GM19099 (cell line): ENCODE measurements around the gene ARMS2.

ENCODE experiments used
- POLR2A ChIP-seq: IDR thresholded peaks from 3 replicates; pipeline ENCODE4 v1.6.1; 2011; ENCODE audit warnings: low read depth; ENCODE audit not compliant: insufficient read length; ENCODE audit errors: extremely low read depth

Gene ARMS2, protein sequence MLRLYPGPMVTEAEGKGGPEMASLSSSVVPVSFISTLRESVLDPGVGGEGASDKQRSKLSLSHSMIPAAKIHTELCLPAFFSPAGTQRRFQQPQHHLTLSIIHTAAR

GRCh38 chr10:122454603-122455080 is at the start of gene ARMS2:
Gene ARMS2, plus strand, starts transcription at chr10:122454653. Its CDS starts 75 bp downstream, at chr10:122454728.
- TF ChIP-seq POLR2A: no peak

DNA sequence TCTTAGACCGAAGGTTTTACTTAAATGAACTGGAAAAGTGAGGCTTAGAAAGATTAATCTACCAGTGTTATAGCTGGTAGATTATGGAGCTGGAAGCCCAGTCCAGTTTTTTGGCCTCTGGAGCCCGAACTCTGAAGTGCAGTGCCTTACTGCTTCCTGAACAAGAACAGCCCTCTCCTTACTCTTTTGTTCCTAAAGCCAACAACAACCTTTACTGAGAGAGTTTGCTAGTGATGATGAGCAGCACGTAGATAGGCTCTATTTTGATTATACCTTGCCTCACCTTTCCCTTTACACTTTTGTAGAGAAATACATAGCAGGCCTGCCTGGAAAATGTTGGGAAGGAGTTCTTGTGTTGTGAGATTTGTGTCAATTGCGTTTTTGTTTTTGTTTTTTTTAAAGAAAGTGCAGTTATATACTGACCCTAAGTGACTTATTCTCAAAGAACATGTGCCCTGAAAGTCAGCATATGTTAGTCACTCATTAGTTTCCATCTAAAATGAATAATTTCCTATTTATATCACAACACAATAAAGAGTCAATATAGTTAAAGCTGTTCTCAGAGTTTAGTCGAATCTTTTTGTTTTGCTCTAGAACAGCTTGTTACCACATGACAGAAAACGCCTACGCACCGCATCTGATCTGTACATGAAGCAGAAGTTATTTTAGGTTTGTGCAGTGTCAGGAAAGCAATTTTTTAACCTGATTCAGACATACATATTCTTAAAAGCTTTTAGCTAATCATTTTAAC is 46.9 kb upstream of the ARMS2 start:
- no peak for TF ChIP-seq POLR2A

- no peak for TF ChIP-seq POLR2A
Measured at GRCh38 chr10:122413327-122413726, 41.1 kb upstream of the ARMS2 start.

DNA sequence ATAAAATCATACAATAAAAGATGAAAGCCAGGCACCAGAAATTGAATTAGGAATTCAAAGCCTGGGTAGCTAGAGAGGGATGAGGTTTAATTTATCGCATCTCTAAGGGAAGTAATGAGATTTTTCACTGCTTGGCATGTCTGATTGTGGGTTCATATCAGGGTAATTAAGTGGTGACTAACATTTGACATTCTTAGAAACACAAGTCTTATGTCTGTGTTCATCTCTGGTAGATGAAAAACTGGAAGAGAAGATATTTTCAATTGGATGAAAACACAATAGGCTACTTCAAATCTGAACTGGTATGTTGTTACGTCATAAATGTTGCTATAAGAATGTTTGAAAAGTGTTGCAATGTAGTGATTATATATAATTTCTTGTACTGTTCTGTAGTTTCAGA is 36.8 kb upstream of the ARMS2 start:
- TF ChIP-seq POLR2A: no peak

DNA sequence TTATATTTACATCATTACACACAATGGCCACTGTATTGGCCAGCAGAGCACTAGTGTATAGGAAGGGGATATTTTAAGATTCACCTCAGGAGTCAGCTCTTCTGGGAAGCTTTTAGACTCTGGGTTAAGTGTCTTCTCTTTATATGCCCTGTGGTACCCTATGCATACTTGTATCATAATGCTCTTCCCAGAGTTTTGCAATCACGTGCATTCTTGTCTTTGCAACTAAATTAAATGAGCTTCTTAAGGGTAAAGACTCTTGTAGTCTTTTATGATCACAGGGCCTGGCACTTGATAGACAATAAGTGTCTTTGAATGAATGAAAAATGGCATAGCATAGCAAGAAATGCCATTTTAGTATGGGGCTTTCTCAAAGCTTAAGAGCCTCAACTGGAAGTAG is 35.4 kb upstream of the ARMS2 start:
- TF ChIP-seq POLR2A: no peak

- no peak for TF ChIP-seq POLR2A
Measured at GRCh38 chr10:122419876-122420623, 34.4 kb upstream of the ARMS2 start.

DNA sequence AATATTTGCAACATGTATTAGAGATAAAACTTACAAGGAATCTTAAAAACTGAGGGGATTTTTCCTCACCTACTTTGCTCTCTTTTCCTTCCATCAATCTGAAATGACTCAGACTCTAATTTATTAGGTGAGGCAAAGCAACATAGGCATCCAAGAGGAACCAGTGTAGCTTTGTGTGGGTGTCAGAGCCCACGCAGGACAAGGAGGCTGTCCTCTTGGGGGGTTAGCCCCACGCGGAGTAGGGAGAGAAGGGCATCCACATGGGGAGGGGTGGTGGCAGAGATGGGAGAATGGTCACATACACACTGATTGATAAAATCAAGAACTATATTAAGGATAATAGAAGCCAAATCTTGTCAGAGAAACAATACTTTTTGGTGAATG is 33.8 kb upstream of the ARMS2 start:
- TF ChIP-seq POLR2A: no peak

DNA sequence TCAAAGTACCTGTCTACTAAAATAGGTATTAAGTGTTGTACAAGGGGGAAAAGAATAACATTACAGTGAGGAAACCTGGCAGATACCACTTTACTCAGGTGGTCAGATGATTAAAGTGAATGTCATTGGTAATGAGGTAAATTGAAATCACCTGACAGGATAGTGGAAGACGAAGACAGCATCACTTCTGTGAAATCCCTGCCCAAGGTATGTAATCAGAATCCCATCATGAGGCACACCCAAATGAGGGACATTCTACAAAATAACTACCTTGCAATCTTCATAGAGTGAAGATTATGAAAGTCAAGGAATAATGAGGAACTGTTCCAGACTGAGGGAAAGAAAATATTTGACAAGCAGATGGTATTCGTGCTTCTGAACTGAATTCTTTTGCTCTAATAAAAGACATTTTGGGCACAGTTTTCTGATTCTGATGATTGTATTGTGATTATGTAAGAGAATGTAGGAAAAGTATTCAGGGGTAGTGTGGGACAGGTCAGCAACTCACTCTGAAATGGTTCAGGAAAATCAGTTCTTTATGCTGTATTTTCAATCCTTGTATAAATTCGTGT is 33.3 kb upstream of the ARMS2 start:
- no peak for TF ChIP-seq POLR2A

- no peak for TF ChIP-seq POLR2A
Measured at GRCh38 chr10:122421742-122422141, 32.7 kb upstream of the ARMS2 start.

DNA sequence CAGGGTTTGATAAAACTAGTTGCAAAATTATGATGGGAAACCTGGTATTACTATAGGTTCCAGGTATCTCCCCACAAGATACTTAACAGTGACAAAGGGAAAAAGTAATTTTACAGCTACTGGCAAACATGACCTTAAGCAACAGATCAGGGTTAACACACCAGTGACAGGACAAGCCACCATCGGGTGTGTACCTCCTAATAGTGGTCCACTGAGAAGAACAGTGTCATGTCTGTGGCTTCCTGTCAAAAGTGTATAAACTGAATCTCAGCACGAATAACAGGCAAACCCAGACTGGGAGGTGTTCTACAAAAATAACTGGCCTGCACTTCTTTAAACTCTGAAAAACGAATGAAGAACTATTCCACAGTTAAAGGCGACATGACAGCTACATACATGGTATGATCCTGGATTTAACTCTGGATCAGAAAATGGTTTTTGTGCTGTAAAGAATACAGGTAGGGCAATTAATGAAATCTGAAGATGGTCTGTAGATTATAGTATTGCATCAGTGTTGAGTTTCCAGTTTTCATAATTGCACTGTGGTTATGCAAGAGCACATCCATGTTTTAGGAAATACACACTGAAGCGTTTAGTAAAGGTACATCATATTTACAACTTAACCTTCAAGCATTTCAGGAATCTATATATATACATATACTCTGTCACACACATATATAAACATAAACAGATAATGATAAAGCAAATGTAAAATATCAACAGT is 32.0 kb upstream of the ARMS2 start:
- no peak for TF ChIP-seq POLR2A

DNA sequence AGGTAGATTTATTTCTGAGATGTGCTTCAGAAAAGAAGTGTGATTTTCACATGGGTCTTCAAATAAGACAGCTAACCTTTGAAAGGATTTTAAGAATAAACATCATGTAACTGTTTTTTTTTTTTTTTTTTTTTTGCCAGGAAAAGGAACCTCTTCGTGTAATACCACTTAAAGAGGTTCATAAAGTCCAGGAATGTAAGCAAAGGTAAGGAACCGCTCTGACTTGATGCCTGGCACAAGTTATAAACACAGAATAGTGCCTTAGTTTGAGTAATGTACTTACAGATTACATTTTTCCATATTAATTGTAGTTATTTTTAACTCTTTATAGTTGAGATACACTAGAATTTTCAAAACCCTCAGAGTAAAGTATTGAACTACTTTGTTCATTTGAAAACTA is 30.4 kb upstream of the ARMS2 start:
- no peak for TF ChIP-seq POLR2A

- TF ChIP-seq POLR2A: no peak
Measured at GRCh38 chr10:122426829-122427228, 27.6 kb upstream of the ARMS2 start.

GRCh38 chr10:122427280-122427679 is 27.2 kb upstream of the ARMS2 start:
- TF ChIP-seq POLR2A: no peak

GRCh38 chr10:122435212-122435827 is 19.1 kb upstream of the ARMS2 start:
- no peak for TF ChIP-seq POLR2A
